HCT116 (cell line): Measurements from ENCODE around the gene PDLIM3.

Experiments
- CEBPB ChIP-seq: IDR thresholded peaks from 2 replicates; pipeline ENCODE4 v1.6.1; 2012; ENCODE audit warnings: low read depth
- CTCF ChIP-seq, 3 experiments: fragments of 200-600 bp in 1 of 3; sonication (generic) in 1 of 3; IDR thresholded peaks in 2 of 3; conservative IDR thresholded peaks in 1 of 3; 2 replicates each; pipeline ENCODE4 v1.5.1; 2012 to 2017; ENCODE audit warnings: low read depth in 2 of 3, low read length in 2 of 3, antibody characterized with exemption in 1 of 3, borderline replicate concordance in 1 of 3, control low read depth in 1 of 3, mild to moderate bottlenecking in 1 of 3, mixed read lengths in 1 of 3, mixed run types in 1 of 3, moderate library complexity in 1 of 3; ENCODE audit not compliant: insufficient read depth in 1 of 3
- EGR1 ChIP-seq: IDR thresholded peaks from 2 replicates; pipeline ENCODE4 v1.6.1; 2012; ENCODE audit warnings: low read depth
- EZH2 ChIP-seq: fragments of 200-600 bp; sonication (generic); IDR thresholded peaks from 2 replicates; pipeline ENCODE4 v1.6.1; 2017; ENCODE audit warnings: antibody characterized with exemption, mixed run types
- JUND ChIP-seq: IDR thresholded peaks from 2 replicates; pipeline ENCODE4 v1.6.1; 2012
- MAX ChIP-seq: IDR thresholded peaks from 2 replicates; pipeline ENCODE4 v1.6.1; 2012
- POLR2A ChIP-seq: IDR thresholded peaks from 2 replicates; pipeline ENCODE4 v1.7.0; 2011; ENCODE audit warnings: borderline replicate concordance; ENCODE audit not compliant: insufficient read depth, insufficient read length; ENCODE audit errors: extremely low read depth
- POLR2AphosphoS5 ChIP-seq: IDR thresholded peaks from 2 replicates; pipeline ENCODE4 v1.6.1; 2011; ENCODE audit warnings: mild to moderate bottlenecking, low read depth, low read length, moderate library complexity
- ZFX ChIP-seq: fragments of 450-650 bp; IDR thresholded peaks from 2 replicates; pipeline ENCODE4 v1.6.1; 2017
- ZNF274 ChIP-seq: fragments of 200-500 bp; sonication (Bioruptor generic); IDR thresholded peaks from 2 replicates; pipeline ENCODE4 v1.6.1; 2014; ENCODE audit warnings: mild to moderate bottlenecking, low read depth, low read length, inconsistent platforms
- TF ChIP-seq, protein P1 (sequence below): IDR thresholded peaks from 2 replicates; pipeline ENCODE4 v1.6.1; 2012; ENCODE audit warnings: low read depth

DNA sequence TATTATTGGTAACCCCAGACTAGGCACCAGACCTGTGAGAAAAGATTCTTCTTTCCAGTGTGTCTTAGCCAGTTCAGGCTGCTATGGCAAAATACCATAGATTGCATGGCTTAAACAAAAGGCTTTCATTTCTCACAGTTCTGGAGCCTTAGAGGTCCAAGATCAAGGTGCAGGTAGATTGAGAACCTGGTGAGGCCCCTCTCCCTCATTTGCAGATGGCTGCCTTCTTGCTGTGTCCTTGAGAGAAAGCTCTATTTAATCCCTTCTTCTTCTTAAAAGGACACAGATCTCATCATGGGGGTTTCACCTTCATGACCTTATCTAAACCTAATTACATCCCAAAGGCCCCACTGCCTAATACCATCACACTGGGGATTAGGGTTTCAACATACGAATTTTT is 3.5 kb upstream of the PDLIM3 start:
- TF ChIP-seq POLR2AphosphoS5 (no peak), MAX (no peak), CTCF (IDR thresholded peaks at IDR 0.05 in 2 of 3, conservative IDR thresholded peaks at IDR 0.05 in 1 of 3; ENCODE audit: borderline replicate concordance in 1 of 3, insufficient read depth in 1 of 3, low read depth in 2 of 3, low read length in 2 of 3) (no peak), EZH2 (no peak), JUND (no peak), ZNF274 (no peak), POLR2A (no peak), EGR1 (no peak), ZFX (no peak), CEBPB (no peak)
- TF ChIP-seq, protein P1, sequence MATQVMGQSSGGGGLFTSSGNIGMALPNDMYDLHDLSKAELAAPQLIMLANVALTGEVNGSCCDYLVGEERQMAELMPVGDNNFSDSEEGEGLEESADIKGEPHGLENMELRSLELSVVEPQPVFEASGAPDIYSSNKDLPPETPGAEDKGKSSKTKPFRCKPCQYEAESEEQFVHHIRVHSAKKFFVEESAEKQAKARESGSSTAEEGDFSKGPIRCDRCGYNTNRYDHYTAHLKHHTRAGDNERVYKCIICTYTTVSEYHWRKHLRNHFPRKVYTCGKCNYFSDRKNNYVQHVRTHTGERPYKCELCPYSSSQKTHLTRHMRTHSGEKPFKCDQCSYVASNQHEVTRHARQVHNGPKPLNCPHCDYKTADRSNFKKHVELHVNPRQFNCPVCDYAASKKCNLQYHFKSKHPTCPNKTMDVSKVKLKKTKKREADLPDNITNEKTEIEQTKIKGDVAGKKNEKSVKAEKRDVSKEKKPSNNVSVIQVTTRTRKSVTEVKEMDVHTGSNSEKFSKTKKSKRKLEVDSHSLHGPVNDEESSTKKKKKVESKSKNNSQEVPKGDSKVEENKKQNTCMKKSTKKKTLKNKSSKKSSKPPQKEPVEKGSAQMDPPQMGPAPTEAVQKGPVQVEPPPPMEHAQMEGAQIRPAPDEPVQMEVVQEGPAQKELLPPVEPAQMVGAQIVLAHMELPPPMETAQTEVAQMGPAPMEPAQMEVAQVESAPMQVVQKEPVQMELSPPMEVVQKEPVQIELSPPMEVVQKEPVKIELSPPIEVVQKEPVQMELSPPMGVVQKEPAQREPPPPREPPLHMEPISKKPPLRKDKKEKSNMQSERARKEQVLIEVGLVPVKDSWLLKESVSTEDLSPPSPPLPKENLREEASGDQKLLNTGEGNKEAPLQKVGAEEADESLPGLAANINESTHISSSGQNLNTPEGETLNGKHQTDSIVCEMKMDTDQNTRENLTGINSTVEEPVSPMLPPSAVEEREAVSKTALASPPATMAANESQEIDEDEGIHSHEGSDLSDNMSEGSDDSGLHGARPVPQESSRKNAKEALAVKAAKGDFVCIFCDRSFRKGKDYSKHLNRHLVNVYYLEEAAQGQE = no peak
